Measurements from ENCODE around the gene LRRN2.
"Not testable (repeated sequence)": the region's sequence is repeated elsewhere in the genome, so short reads cannot be mapped to it uniquely, and the experiment has no call there.

LRRN2 gene

GRCh38 chr1:204574016-204574864 lies 111.3 kb downstream of the LRRN2 start:
- no peak for DNase-seq (ENCODE audit: low read depth)

GRCh38 chr1:204572923-204573922 lies 112.3 kb downstream of the LRRN2 start:
- no peak for DNase-seq (ENCODE audit: low read depth)

- no peak for DNase-seq (ENCODE audit: low read depth)
Observed at GRCh38 chr1:204571631-204572030, 113.9 kb downstream of the LRRN2 start.

- no peak for DNase-seq (ENCODE audit: low read depth)
Observed at GRCh38 chr1:204571128-204571527, 114.4 kb downstream of the LRRN2 start.

- not testable (repeated sequence) for DNase-seq (ENCODE audit: low read depth)
Observed at GRCh38 chr1:204570021-204570420, 115.5 kb downstream of the LRRN2 start.

GRCh38 chr1:204569478-204569877 lies 116.1 kb downstream of the LRRN2 start:
- DNase-seq (ENCODE audit: low read depth) = no peak

GRCh38 chr1:204568576-204569315 lies 116.8 kb downstream of the LRRN2 start:
- DNase-seq (ENCODE audit: low read depth) = no peak

Data from T follicular helper cell (primary cell).